Measurements from ENCODE around the gene RGS8.

GRCh38 chr1:182681568-182681912 lies 2.8 kb downstream of the RGS8 start:
- TF ChIP-seq CTCF (conservative IDR thresholded peaks at IDR 0.05; ENCODE audit: low read length) (no peak), EZH2phosphoT487 (IDR thresholded peaks at IDR 0.05; ENCODE audit: borderline replicate concordance) (no peak)

All from Loucy (cell line).